ENCODE data around the gene MANEA. TPM values are rescaled to one million over a fixed set of nuclear protein-coding genes. Genes with fewer than 3 reads are reported as not detected.

The MANEA gene
- total and polyA plus RNA-seq, 12 donors: 2.6 to 7.0 (median 5.7) TPM

DNA sequence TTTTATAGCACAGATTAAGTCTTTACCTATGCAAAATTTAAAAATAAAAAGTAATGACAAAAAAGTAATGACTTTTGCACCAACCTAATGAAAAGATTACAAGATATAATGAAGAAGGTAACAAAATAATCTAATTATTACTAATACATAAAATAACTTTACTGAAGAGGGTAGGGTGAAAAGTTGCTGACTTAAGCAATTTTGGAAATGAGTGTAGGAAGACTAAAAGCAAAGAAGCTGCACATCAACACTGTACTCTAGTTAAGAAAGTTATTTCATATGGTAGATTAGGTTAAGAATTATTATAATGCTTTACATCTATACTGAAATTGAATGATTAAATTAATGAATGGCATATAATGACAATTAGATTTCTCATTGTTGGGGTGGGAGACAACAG, 76.8 kb downstream of the MANEA start:
- ATAC-seq (no peak), DNase-seq (no peak)
- Histone ChIP-seq H3K27me3 (no peaks in the 10 kb centered on the region), H3K27ac (no peak overlapping the region), H3K36me3 (no peaks in the 10 kb centered on the region), H3K9me3 (peaks cover 0 to 5% (median 0%) of the 10 kb centered on the region in 11 donors), H3K4me3 (no peak overlapping the region), H3K4me1 (no peaks in the 10 kb centered on the region)
- TF ChIP-seq, protein P1, sequence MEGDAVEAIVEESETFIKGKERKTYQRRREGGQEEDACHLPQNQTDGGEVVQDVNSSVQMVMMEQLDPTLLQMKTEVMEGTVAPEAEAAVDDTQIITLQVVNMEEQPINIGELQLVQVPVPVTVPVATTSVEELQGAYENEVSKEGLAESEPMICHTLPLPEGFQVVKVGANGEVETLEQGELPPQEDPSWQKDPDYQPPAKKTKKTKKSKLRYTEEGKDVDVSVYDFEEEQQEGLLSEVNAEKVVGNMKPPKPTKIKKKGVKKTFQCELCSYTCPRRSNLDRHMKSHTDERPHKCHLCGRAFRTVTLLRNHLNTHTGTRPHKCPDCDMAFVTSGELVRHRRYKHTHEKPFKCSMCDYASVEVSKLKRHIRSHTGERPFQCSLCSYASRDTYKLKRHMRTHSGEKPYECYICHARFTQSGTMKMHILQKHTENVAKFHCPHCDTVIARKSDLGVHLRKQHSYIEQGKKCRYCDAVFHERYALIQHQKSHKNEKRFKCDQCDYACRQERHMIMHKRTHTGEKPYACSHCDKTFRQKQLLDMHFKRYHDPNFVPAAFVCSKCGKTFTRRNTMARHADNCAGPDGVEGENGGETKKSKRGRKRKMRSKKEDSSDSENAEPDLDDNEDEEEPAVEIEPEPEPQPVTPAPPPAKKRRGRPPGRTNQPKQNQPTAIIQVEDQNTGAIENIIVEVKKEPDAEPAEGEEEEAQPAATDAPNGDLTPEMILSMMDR (IDR thresholded peaks at IDR 0.05): no peak
- intact Hi-C loops (cut with DNase I): no loop called here

DNA sequence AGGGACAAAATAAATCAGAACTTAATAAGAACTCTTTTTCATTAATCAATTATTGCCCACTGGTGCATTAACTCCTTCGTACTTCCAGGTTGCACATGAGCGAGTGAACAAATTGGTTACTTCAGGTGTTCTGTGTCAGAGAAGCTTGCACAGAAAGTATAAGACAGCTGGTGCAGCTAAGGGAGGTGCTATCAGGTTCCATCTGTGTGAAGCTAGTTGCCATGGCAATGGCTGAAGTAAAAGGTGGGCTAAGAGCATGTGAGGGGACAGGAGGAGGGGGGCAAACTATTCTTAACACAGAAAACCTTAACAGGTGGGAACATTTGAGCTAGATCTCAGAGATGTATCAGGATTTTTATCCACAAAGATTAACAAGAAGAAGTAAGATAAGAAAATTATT, 81.6 kb downstream of the MANEA start:
- Histone ChIP-seq H3K36me3 (no peaks in the 10 kb centered on the region), H3K27me3 (no peaks in the 10 kb centered on the region), H3K27ac (no peak overlapping the region), H3K4me1 (no peaks in the 10 kb centered on the region), H3K4me3 (no peak overlapping the region), H3K9me3 (peaks cover 0 to 5% (median 0%) of the 10 kb centered on the region in 11 donors)
- TF ChIP-seq, protein P1 (IDR thresholded peaks at IDR 0.05): no peak
- WGBS, 2 donors: 85 to 86% methylated on average over 2 of the region's 2 CpGs
- DNase-seq (no peak), ATAC-seq (no peak)
- intact Hi-C loops (cut with DNase I): no loop called here
